ENCODE data around the gene SCLY.
A peak's percentile ranks its signal among the peaks of the same experiment; 100 is the strongest.
"Not testable (repeated sequence)": the region's sequence is repeated elsewhere in the genome, so short reads cannot be mapped to it uniquely, and the experiment has no call there.

SCLY gene

GRCh38 chr2:238055841-238056240 lies 5.0 kb upstream of the SCLY start:
- Histone ChIP-seq H3K4me1 (ENCODE audit: control insufficient read depth in 2 of 2, insufficient read depth in 1 of 2, low read depth in 1 of 2, low read length in 2 of 2) (peaks cover 0 to 2% of the 10 kb centered on the region in 2 donors), H4K91ac (ENCODE audit: low read depth, low read length, poor library complexity) (no peak overlapping the region), H3K23ac (ENCODE audit: low read depth, low read length, poor library complexity) (no peak overlapping the region), H2AK5ac (ENCODE audit: low read depth, low read length) (no peak overlapping the region), H2AFZ (ENCODE audit: low read length) (no peak overlapping the region), H3K9me3 (replicated peaks in 1 of 2; ENCODE audit: control insufficient read depth in 2 of 2, insufficient read depth in 1 of 2, low read depth in 1 of 2, low read length in 2 of 2) (no peaks in the 10 kb centered on the region), H2BK12ac (ENCODE audit: low read length) (no peak overlapping the region), H2BK5ac (ENCODE audit: low read length) (no peak overlapping the region), H3K27ac (replicated peaks; ENCODE audit: low read length) (no peak overlapping the region), H3K36me3 (replicated peaks in 1 of 2; ENCODE audit: control insufficient read depth in 2 of 2, insufficient read depth in 2 of 2, low read length in 2 of 2) (no peaks in the 10 kb centered on the region), H3K18ac (ENCODE audit: low read length) (no peak overlapping the region), H3K79me1 (ENCODE audit: low read depth, low read length) (no peaks in the 10 kb centered on the region), H3K4ac (ENCODE audit: low read length) (no peak overlapping the region), H3K9ac (ENCODE audit: low read depth, low read length, poor library complexity) (no peak overlapping the region), H3K4me2 (ENCODE audit: insufficient read depth, low read length, poor library complexity, severe bottlenecking) (no peak overlapping the region), H3K27me3 (ENCODE audit: control insufficient read depth in 3 of 3, insufficient read depth in 3 of 3, low read depth in 1 of 3, low read length in 3 of 3) (no peaks in the 10 kb centered on the region), H3K14ac (ENCODE audit: low read length) (no peak overlapping the region), H4K8ac (ENCODE audit: low read depth, low read length) (no peak overlapping the region), H2BK15ac (ENCODE audit: low read length) (no peak overlapping the region), H2BK120ac (ENCODE audit: low read depth, low read length) (no peak overlapping the region), H3K4me3 (ENCODE audit: low read length in 2 of 2) (no peak overlapping the region)
- no CpG with 5 or more reads among the region's 3 CpGs for WGBS, 2 donors (ENCODE audit: extremely low coverage in 2 of 2, insufficient read length in 2 of 2, insufficient replicate concordance in 1 of 2)
- DNase-seq (ENCODE audit: low spot score), result no peak

GRCh38 chr2:238057696-238058575 lies 2.9 kb upstream of the SCLY start:
- H3K4ac ChIP-seq (ENCODE audit: low read length); DNase-seq (ENCODE audit: low spot score); H2AFZ ChIP-seq (ENCODE audit: low read length); H2BK5ac ChIP-seq (ENCODE audit: low read length); H3K79me1 ChIP-seq (ENCODE audit: low read depth, low read length); H2AK5ac ChIP-seq (ENCODE audit: low read depth, low read length); H2BK15ac ChIP-seq (ENCODE audit: low read length); H2BK120ac ChIP-seq (ENCODE audit: low read depth, low read length); H3K27ac ChIP-seq (replicated peaks; ENCODE audit: low read length); H3K9me3 ChIP-seq (replicated peaks in 1 of 2; ENCODE audit: control insufficient read depth in 2 of 2, insufficient read depth in 1 of 2, low read depth in 1 of 2, low read length in 2 of 2); H3K18ac ChIP-seq (ENCODE audit: low read length); H4K8ac ChIP-seq (ENCODE audit: low read depth, low read length); H3K27me3 ChIP-seq (ENCODE audit: control insufficient read depth in 3 of 3, insufficient read depth in 3 of 3, low read depth in 1 of 3, low read length in 3 of 3); H3K4me2 ChIP-seq (ENCODE audit: insufficient read depth, low read length, poor library complexity, severe bottlenecking); H3K9ac ChIP-seq (ENCODE audit: low read depth, low read length, poor library complexity); H3K4me3 ChIP-seq (ENCODE audit: low read length in 2 of 2); H2BK12ac ChIP-seq (ENCODE audit: low read length); H3K23ac ChIP-seq (ENCODE audit: low read depth, low read length, poor library complexity); H3K4me1 ChIP-seq (ENCODE audit: control insufficient read depth in 2 of 2, insufficient read depth in 1 of 2, low read depth in 1 of 2, low read length in 2 of 2); H3K36me3 ChIP-seq (replicated peaks in 1 of 2; ENCODE audit: control insufficient read depth in 2 of 2, insufficient read depth in 2 of 2, low read length in 2 of 2); H3K14ac ChIP-seq (ENCODE audit: low read length); H4K91ac ChIP-seq (ENCODE audit: low read depth, low read length, poor library complexity): not testable (repeated sequence)
- WGBS, 2 donors (ENCODE audit: extremely low coverage in 2 of 2, insufficient read length in 2 of 2, insufficient replicate concordance in 1 of 2), result no CpG with 5 or more reads among the region's 44 CpGs

- no peak overlapping the region for H3K23ac ChIP-seq (ENCODE audit: low read depth, low read length, poor library complexity)
- H4K91ac ChIP-seq (ENCODE audit: low read depth, low read length, poor library complexity), result no peak overlapping the region
- H3K4me3 ChIP-seq (ENCODE audit: low read length in 2 of 2), result peak overlapping the region in 1 of 2 donors; percentile 85
- H2BK12ac ChIP-seq (ENCODE audit: low read length), result no peak overlapping the region
- H2AK5ac ChIP-seq (ENCODE audit: low read depth, low read length), result no peak overlapping the region
- no peak overlapping the region for H4K8ac ChIP-seq (ENCODE audit: low read depth, low read length)
- H3K9ac ChIP-seq (ENCODE audit: low read depth, low read length, poor library complexity), result no peak overlapping the region
- H3K4ac ChIP-seq (ENCODE audit: low read length), result no peak overlapping the region
- no peaks in the 10 kb centered on the region for H3K79me1 ChIP-seq (ENCODE audit: low read depth, low read length)
- no CpG with 5 or more reads among the region's 3 CpGs for WGBS, 2 donors (ENCODE audit: extremely low coverage in 2 of 2, insufficient read length in 2 of 2, insufficient replicate concordance in 1 of 2)
- H2BK15ac ChIP-seq (ENCODE audit: low read length), result no peak overlapping the region
- peaks cover 3 to 7% of the 10 kb centered on the region in 2 donors for H3K36me3 ChIP-seq (replicated peaks in 1 of 2; ENCODE audit: control insufficient read depth in 2 of 2, insufficient read depth in 2 of 2, low read length in 2 of 2)
- H2BK120ac ChIP-seq (ENCODE audit: low read depth, low read length), result no peak overlapping the region
- DNase-seq (ENCODE audit: low spot score), result no peak
- no peak overlapping the region for H2BK5ac ChIP-seq (ENCODE audit: low read length)
- no peak overlapping the region for H3K27ac ChIP-seq (replicated peaks; ENCODE audit: low read length)
- no peaks in the 10 kb centered on the region for H3K9me3 ChIP-seq (replicated peaks in 1 of 2; ENCODE audit: control insufficient read depth in 2 of 2, insufficient read depth in 1 of 2, low read depth in 1 of 2, low read length in 2 of 2)
- no peaks in the 10 kb centered on the region for H3K27me3 ChIP-seq (ENCODE audit: control insufficient read depth in 3 of 3, insufficient read depth in 3 of 3, low read depth in 1 of 3, low read length in 3 of 3)
- no peak overlapping the region for H3K14ac ChIP-seq (ENCODE audit: low read length)
- no peak overlapping the region for H3K4me2 ChIP-seq (ENCODE audit: insufficient read depth, low read length, poor library complexity, severe bottlenecking)
- H3K4me1 ChIP-seq (ENCODE audit: control insufficient read depth in 2 of 2, insufficient read depth in 1 of 2, low read depth in 1 of 2, low read length in 2 of 2), result peaks cover 5 to 8% of the 10 kb centered on the region in 2 donors
- no peak overlapping the region for H3K18ac ChIP-seq (ENCODE audit: low read length)
- H2AFZ ChIP-seq (ENCODE audit: low read length), result no peak overlapping the region
Observed at GRCh38 chr2:238059505-238059904, 1.3 kb upstream of the SCLY start.

GRCh38 chr2:238060096-238060541 lies 682 bp upstream of the SCLY start:
- Histone ChIP-seq H2BK15ac (ENCODE audit: low read length) (no peak overlapping the region), H3K4ac (ENCODE audit: low read length) (no peak overlapping the region), H4K91ac (ENCODE audit: low read depth, low read length, poor library complexity) (no peak overlapping the region), H3K4me3 (ENCODE audit: low read length in 2 of 2) (peak overlapping the region; percentile 84 to 85), H3K9me3 (replicated peaks in 1 of 2; ENCODE audit: control insufficient read depth in 2 of 2, insufficient read depth in 1 of 2, low read depth in 1 of 2, low read length in 2 of 2) (no peaks in the 10 kb centered on the region), H2AK5ac (ENCODE audit: low read depth, low read length) (no peak overlapping the region), H3K27me3 (ENCODE audit: control insufficient read depth in 3 of 3, insufficient read depth in 3 of 3, low read depth in 1 of 3, low read length in 3 of 3) (no peaks in the 10 kb centered on the region), H3K27ac (replicated peaks; ENCODE audit: low read length) (peak overlapping the region; percentile 80), H3K4me1 (ENCODE audit: control insufficient read depth in 2 of 2, insufficient read depth in 1 of 2, low read depth in 1 of 2, low read length in 2 of 2) (peaks cover 5 to 8% of the 10 kb centered on the region in 2 donors), H3K36me3 (replicated peaks in 1 of 2; ENCODE audit: control insufficient read depth in 2 of 2, insufficient read depth in 2 of 2, low read length in 2 of 2) (peaks cover 3 to 13% of the 10 kb centered on the region in 2 donors), H3K9ac (ENCODE audit: low read depth, low read length, poor library complexity) (peak overlapping the region; percentile 96), H3K4me2 (ENCODE audit: insufficient read depth, low read length, poor library complexity, severe bottlenecking) (peak overlapping the region; percentile 71), H3K23ac (ENCODE audit: low read depth, low read length, poor library complexity) (peak overlapping the region; percentile 100), H3K18ac (ENCODE audit: low read length) (peak overlapping the region; percentile 94), H2BK120ac (ENCODE audit: low read depth, low read length) (peak overlapping the region; percentile 69), H3K14ac (ENCODE audit: low read length) (peak overlapping the region; percentile 96), H2AFZ (ENCODE audit: low read length) (peak overlapping the region; percentile 95), H3K79me1 (ENCODE audit: low read depth, low read length) (no peaks in the 10 kb centered on the region), H4K8ac (ENCODE audit: low read depth, low read length) (peak overlapping the region; percentile 97), H2BK5ac (ENCODE audit: low read length) (peak overlapping the region; percentile 83), H2BK12ac (ENCODE audit: low read length) (no peak overlapping the region)
- no CpG with 5 or more reads among the region's 18 CpGs for WGBS, 2 donors (ENCODE audit: extremely low coverage in 2 of 2, insufficient read length in 2 of 2, insufficient replicate concordance in 1 of 2)
- no peak for DNase-seq (ENCODE audit: low spot score)

Data from neuronal stem cell (in vitro differentiated cells).